GM23338 (cell line): Measurements from ENCODE around the gene BTBD18. TPM values are rescaled to one million over a fixed set of nuclear protein-coding genes. Genes with fewer than 3 reads are reported as not detected.

Source experiments
- ATAC-seq: fragments of 200-7000 bp; cut with Tn5 transposase; 3 replicates; pipeline ENCODE4 v1.9.1; 2020
- DNase-seq: peaks from one replicate; pipeline ENCODE4 v3.0.0-alpha.2; 2015; ENCODE audit warnings: low spot score
- H2AFZ ChIP-seq: fragments of 200-600 bp; sonication (generic); 2 replicates; pipeline ENCODE4 v1.8.0; 2016; ENCODE audit warnings: antibody characterized with exemption, mild to moderate bottlenecking, moderate library complexity
- H3F3A ChIP-seq: fragments of 200-600 bp; sonication (generic); replicated peaks from 2 replicates; pipeline ENCODE4 v1.8.0; 2017; ENCODE audit warnings: antibody characterized with exemption, mixed run types, low read depth
- H3K27ac ChIP-seq: fragments of 200-600 bp; sonication (generic); 2 replicates; pipeline ENCODE4 v1.6.1; 2016; ENCODE audit warnings: low read depth
- H3K27me3 ChIP-seq: fragments of 200-600 bp; sonication (generic); 2 replicates; pipeline ENCODE4 v1.8.0; 2016; ENCODE audit warnings: mild to moderate bottlenecking, mixed run types, moderate library complexity; ENCODE audit not compliant: insufficient read depth
- H3K36me3 ChIP-seq: fragments of 200-600 bp; sonication (generic); 2 replicates; pipeline ENCODE4 v1.8.0; 2016; ENCODE audit warnings: mild to moderate bottlenecking; ENCODE audit not compliant: insufficient read depth
- H3K4me1 ChIP-seq: fragments of 200-600 bp; sonication (generic); 2 replicates; pipeline ENCODE4 v1.8.0; 2016; ENCODE audit warnings: mild to moderate bottlenecking, moderate library complexity; ENCODE audit not compliant: insufficient read depth
- H3K4me2 ChIP-seq: fragments of 200-600 bp; sonication (generic); 2 replicates; pipeline ENCODE4 v1.7.1; 2017; ENCODE audit warnings: mixed run types
- H3K4me3 ChIP-seq: fragments of 200-600 bp; sonication (generic); 2 replicates; pipeline ENCODE4 v1.6.1; 2016; ENCODE audit warnings: mixed run types
- H3K79me2 ChIP-seq: fragments of 200-600 bp; sonication (generic); replicated peaks from 2 replicates; pipeline ENCODE4 v1.8.0; 2017; ENCODE audit warnings: mild to moderate bottlenecking; ENCODE audit not compliant: insufficient read depth
- H3K9me2 ChIP-seq: fragments of 200-600 bp; sonication (generic); 2 replicates; pipeline ENCODE4 v1.8.0; 2017; ENCODE audit not compliant: insufficient read depth
- H4K20me1 ChIP-seq: fragments of 200-600 bp; sonication (generic); replicated peaks from 2 replicates; pipeline ENCODE4 v1.8.0; 2017; ENCODE audit warnings: mild to moderate bottlenecking; ENCODE audit not compliant: insufficient read depth
- H3K27ac Mint-ChIP-seq: 2 replicates; pipeline ENCODE4 v1.8.0; 2020; ENCODE audit warnings: inconsistent platforms, mild to moderate bottlenecking, moderate library complexity, mixed read lengths
- H3K27me3 Mint-ChIP-seq: 3 replicates; pipeline ENCODE4 v1.8.0; 2022; ENCODE audit warnings: low read depth, mild to moderate bottlenecking, moderate library complexity, mixed read lengths, inconsistent platforms; ENCODE audit not compliant: insufficient read depth, poor library complexity
- H3K36me3 Mint-ChIP-seq: 3 replicates; pipeline ENCODE4 v1.8.0; 2021; ENCODE audit warnings: low read depth, mild to moderate bottlenecking, inconsistent platforms, moderate library complexity, mixed read lengths
- H3K4me1 Mint-ChIP-seq: 3 replicates; pipeline ENCODE4 v1.8.0; 2020; ENCODE audit warnings: mild to moderate bottlenecking, inconsistent platforms, mixed read lengths
- H3K4me3 Mint-ChIP-seq: 3 replicates; pipeline ENCODE4 v1.8.0; 2021; ENCODE audit warnings: moderate library complexity, mild to moderate bottlenecking, inconsistent platforms, mixed read lengths
- H3K9me3 Mint-ChIP-seq: 3 replicates; pipeline ENCODE4 v1.8.0; 2020; ENCODE audit warnings: moderate library complexity, mild to moderate bottlenecking, inconsistent platforms, mixed read lengths
- CREB1 ChIP-seq: fragments of 250-450 bp; sonication (Bioruptor Pico); IDR thresholded peaks from 2 replicates; pipeline ENCODE4 v1.5.0; 2020; ENCODE audit warnings: low read depth, mild to moderate bottlenecking, moderate library complexity
- EZH2phosphoT487 ChIP-seq: fragments of 200-600 bp; sonication (generic); IDR thresholded peaks from one replicate; pipeline ENCODE4 v1.8.1; 2018; ENCODE audit warnings: antibody characterized with exemption; ENCODE audit not compliant: unreplicated experiment
- JUNB ChIP-seq: IDR thresholded peaks from one replicate; pipeline ENCODE4 v1.6.1; 2016; ENCODE audit warnings: antibody characterized with exemption; ENCODE audit not compliant: unreplicated experiment
- NANOG ChIP-seq: IDR thresholded peaks from 2 replicates; pipeline ENCODE4 v1.6.1; 2016; ENCODE audit warnings: antibody characterized with exemption, borderline replicate concordance
- POLR2AphosphoS5 ChIP-seq: IDR thresholded peaks from 2 replicates; pipeline ENCODE4 v1.6.1; 2016; ENCODE audit warnings: antibody characterized with exemption, low read depth
- STAT1 ChIP-seq: IDR thresholded peaks from one replicate; pipeline ENCODE4 v1.6.1; 2016; ENCODE audit warnings: antibody characterized with exemption; ENCODE audit not compliant: unreplicated experiment
- ZNF114 ChIP-seq: fragments of 250-450 bp; sonication (Bioruptor Pico); IDR thresholded peaks from 2 replicates; pipeline ENCODE4 v1.5.0; 2020; ENCODE audit warnings: mild to moderate bottlenecking, moderate library complexity
- ZNF331 ChIP-seq: fragments of 250-450 bp; sonication (Bioruptor Pico); IDR thresholded peaks from 2 replicates; pipeline ENCODE4 v1.5.0; 2020; ENCODE audit warnings: low read depth, mild to moderate bottlenecking, moderate library complexity
- long read RNA-seq: library from polyadenylated mRNA; unstranded; transcript quantifications from one replicate; pipeline ENCODE4 v2.0.0, GENCODE V29; 2020; ENCODE audit not compliant: unreplicated experiment
- polyA plus RNA-seq: library from polyadenylated mRNA; unstranded; fragments of >200 nt; fragmentation: Nextera tagmentation; extraction: Ambion mirVana; gene quantifications from 2 replicates; pipeline ENCODE4 v1.2.1, GENCODE V29; 2016
- total RNA-seq: library from RNA; depleted of rRNA; stranded (reverse); fragments of >200 nt; shearing (Covaris generic); gene quantifications from 2 replicates; pipeline ENCODE4 v1.2.3, GENCODE V29; 2014; rRNA removed
- TF ChIP-seq, protein P1 (sequence below), 2 experiments: fragments of 200-600 bp in 1 of 2; sonication (generic) in 1 of 2; conservative IDR thresholded peaks; 2 replicates each; pipeline versions ENCODE4 v1.5.1 to v1.6.1; 2016 to 2017; ENCODE audit warnings: antibody characterized with exemption in 2 of 2, low read depth in 2 of 2, mild to moderate bottlenecking in 2 of 2, moderate library complexity in 1 of 2
- TF ChIP-seq, protein P2 (sequence below): IDR thresholded peaks from 2 replicates; pipeline ENCODE4 v1.6.1; 2016; ENCODE audit warnings: antibody characterized with exemption

Gene BTBD18, protein sequence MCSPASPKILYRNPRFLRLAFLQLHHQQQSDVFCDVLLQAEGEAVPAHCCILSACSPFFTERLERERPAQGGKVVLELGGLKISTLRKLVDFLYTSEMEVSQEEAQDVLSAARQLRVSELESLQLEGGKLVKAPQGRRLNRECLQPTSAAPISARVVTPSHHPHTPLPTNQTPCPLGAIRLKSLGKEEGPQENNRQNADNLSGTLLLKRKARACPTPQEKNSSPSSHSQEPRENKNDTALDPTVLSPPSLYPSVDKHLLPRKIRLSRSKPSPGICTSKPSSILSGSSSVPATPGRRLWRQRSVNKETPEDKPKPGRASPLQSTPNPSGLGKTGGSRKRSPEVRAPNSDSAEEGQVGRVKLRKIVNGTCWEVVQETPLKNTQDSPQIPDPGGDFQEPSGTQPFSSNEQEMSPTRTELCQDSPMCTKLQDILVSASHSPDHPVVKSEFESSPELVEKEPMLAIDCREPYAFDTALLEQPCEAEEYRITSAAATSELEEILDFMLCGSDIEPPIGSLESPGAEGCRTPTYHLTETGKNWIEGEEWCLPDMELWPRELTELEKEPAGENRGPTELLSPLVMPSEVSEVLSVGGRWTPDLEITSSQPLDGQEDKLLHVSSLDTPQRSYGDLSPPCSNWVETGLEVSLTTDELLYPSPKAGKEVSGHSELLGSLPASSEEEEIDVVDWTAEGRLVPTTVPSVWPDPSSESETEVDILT
- 0.08 TPM in 1 of 2 replicates, not detected in the other for total RNA-seq
- 0.29 and 0.31 TPM in 2 replicates for polyA plus RNA-seq
- long read RNA-seq: 0 reads

- no peaks in the 10 kb centered on the region for H4K20me1 ChIP-seq
- H3K27me3 Mint-ChIP-seq: peaks cover 13% of the 10 kb centered on the region
- no peak within 1 kb of the TSS for H3K27ac ChIP-seq
- ATAC-seq (peak; percentile 92), DNase-seq (peak; percentile 89)
- H3K27ac Mint-ChIP-seq: no peak within 1 kb of the TSS
- H3K36me3 Mint-ChIP-seq: no peaks in the 10 kb centered on the region
- no peaks in the 10 kb centered on the region for H3K9me3 Mint-ChIP-seq
- H3K27me3 ChIP-seq: no peaks in the 10 kb centered on the region
- peaks cover 8% of the 10 kb centered on the region for H3K4me1 Mint-ChIP-seq
- no peak within 1 kb of the TSS for H2AFZ ChIP-seq
- H3K4me3 ChIP-seq: no peak within 1 kb of the TSS
- TF ChIP-seq, protein P1, sequence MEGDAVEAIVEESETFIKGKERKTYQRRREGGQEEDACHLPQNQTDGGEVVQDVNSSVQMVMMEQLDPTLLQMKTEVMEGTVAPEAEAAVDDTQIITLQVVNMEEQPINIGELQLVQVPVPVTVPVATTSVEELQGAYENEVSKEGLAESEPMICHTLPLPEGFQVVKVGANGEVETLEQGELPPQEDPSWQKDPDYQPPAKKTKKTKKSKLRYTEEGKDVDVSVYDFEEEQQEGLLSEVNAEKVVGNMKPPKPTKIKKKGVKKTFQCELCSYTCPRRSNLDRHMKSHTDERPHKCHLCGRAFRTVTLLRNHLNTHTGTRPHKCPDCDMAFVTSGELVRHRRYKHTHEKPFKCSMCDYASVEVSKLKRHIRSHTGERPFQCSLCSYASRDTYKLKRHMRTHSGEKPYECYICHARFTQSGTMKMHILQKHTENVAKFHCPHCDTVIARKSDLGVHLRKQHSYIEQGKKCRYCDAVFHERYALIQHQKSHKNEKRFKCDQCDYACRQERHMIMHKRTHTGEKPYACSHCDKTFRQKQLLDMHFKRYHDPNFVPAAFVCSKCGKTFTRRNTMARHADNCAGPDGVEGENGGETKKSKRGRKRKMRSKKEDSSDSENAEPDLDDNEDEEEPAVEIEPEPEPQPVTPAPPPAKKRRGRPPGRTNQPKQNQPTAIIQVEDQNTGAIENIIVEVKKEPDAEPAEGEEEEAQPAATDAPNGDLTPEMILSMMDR (conservative IDR thresholded peaks at IDR 0.05; ENCODE audit: low read depth in 2 of 2): peak; percentile 74 to 75
- TF ChIP-seq, protein P2, sequence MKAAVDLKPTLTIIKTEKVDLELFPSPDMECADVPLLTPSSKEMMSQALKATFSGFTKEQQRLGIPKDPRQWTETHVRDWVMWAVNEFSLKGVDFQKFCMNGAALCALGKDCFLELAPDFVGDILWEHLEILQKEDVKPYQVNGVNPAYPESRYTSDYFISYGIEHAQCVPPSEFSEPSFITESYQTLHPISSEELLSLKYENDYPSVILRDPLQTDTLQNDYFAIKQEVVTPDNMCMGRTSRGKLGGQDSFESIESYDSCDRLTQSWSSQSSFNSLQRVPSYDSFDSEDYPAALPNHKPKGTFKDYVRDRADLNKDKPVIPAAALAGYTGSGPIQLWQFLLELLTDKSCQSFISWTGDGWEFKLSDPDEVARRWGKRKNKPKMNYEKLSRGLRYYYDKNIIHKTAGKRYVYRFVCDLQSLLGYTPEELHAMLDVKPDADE: no peak
- H3K9me2 ChIP-seq: no peaks in the 10 kb centered on the region
- H3K36me3 ChIP-seq: no peaks in the 10 kb centered on the region
- no peak within 1 kb of the TSS for H3K4me3 Mint-ChIP-seq
- H3K4me1 ChIP-seq: no peaks in the 10 kb centered on the region
- H3K4me2 ChIP-seq: no peak within 1 kb of the TSS
- H3K79me2 ChIP-seq: no peaks in the 10 kb centered on the region
- peaks cover 13% of the 10 kb centered on the region; the same call in 1 of the 2 replicates for H3F3A ChIP-seq
These were observed at the start of gene BTBD18 for GRCh38 chr11:57751676-57752253. Gene BTBD18, minus strand, starts transcription at chr11:57751819. Its CDS starts 631 bp downstream, at chr11:57751188.

DNA sequence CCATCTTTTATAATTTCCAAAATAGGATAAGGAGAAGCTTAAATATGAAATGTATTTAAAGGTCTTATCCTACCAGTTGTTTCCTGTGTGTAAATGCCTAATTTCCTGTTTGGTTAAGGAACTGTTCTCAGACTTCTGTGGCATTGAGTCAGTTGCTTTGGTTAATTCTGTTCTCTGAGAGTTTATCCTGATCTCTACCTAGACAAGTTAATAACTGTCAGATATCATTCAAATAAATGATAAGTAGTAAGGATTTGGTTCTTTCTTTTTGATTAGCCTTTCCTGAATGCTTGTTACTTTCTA is 49.5 kb upstream of the BTBD18 start:
- ATAC-seq (no peak), DNase-seq (no peak)
- Mint-ChIP-seq H3K4me3 (no peak overlapping the region), H3K36me3 (peaks cover 71% of the 10 kb centered on the region), H3K27me3 (no peaks in the 10 kb centered on the region), H3K4me1 (peaks cover 8% of the 10 kb centered on the region), H3K9me3 (no peaks in the 10 kb centered on the region), H3K27ac (no peak overlapping the region)
- no peak overlapping the region for H2AFZ ChIP-seq
- TF ChIP-seq STAT1 (no peak), EZH2phosphoT487 (no peak), POLR2AphosphoS5 (no peak), ZNF114 (CRISPR knock-in tag) (no peak), CREB1 (CRISPR knock-in tag) (no peak), ZNF331 (CRISPR knock-in tag) (no peak), NANOG (no peak), JUNB (no peak)
- TF ChIP-seq, protein P1 (conservative IDR thresholded peaks at IDR 0.05; ENCODE audit: low read depth in 2 of 2): no peak
- TF ChIP-seq, protein P2: no peak
- H3K36me3 ChIP-seq: peaks cover 46% of the 10 kb centered on the region
- H4K20me1 ChIP-seq: 0 out of 2 replicates have a peak, but pooled peaks cover 18% of the 10 kb centered on the region
- H3K4me2 ChIP-seq: no peak overlapping the region
- no peaks in the 10 kb centered on the region for H3K4me1 ChIP-seq
- H3K9me2 ChIP-seq: no peaks in the 10 kb centered on the region
- H3F3A ChIP-seq: no peaks in the 10 kb centered on the region
- H3K79me2 ChIP-seq: peaks cover 42% of the 10 kb centered on the region
- H3K4me3 ChIP-seq: no peak overlapping the region
- H3K27ac ChIP-seq: 0 out of 2 replicates have a peak overlapping the region, but pooled peaks have one; percentile 0
- no peaks in the 10 kb centered on the region for H3K27me3 ChIP-seq
